Activated CD4-positive, alpha-beta T cell treated with anti-CD3 and anti-CD28 coated beads, Interleukin-2, amount 50 U/mL, for 16 hours (primary cell): ENCODE data around the gene RMND1.
"Not testable (repeated sequence)": the region's sequence is repeated elsewhere in the genome, so short reads cannot be mapped to it uniquely, and the experiment has no call there.

Source experiments
- DNase-seq: peaks from one replicate; pipeline ENCODE4 v3.0.0-alpha.2; 2020

RMND1 gene

GRCh38 chr6:151451417-151451949 is 443 bp downstream of the RMND1 start:
- DNase-seq = no peak

- not testable (repeated sequence) for DNase-seq
Measured at GRCh38 chr6:151450928-151451327, 998 bp downstream of the RMND1 start.

- no peak for DNase-seq
Measured at GRCh38 chr6:151448623-151449022, 3.3 kb downstream of the RMND1 start.

- no peak for DNase-seq
Measured at GRCh38 chr6:151447237-151447636, 4.7 kb downstream of the RMND1 start.

GRCh38 chr6:151445482-151445881 is 6.4 kb downstream of the RMND1 start:
- no peak for DNase-seq

- no peak for DNase-seq
Measured at GRCh38 chr6:151443911-151444621, 7.9 kb downstream of the RMND1 start.

GRCh38 chr6:151443454-151443853 is 8.5 kb downstream of the RMND1 start:
- no peak for DNase-seq

- DNase-seq = no peak
Measured at GRCh38 chr6:151442371-151442770, 9.6 kb downstream of the RMND1 start.

GRCh38 chr6:151441390-151442166 is 10.3 kb downstream of the RMND1 start:
- DNase-seq = no peak

GRCh38 chr6:151440930-151441329 is 11.0 kb downstream of the RMND1 start:
- no peak for DNase-seq

GRCh38 chr6:151440498-151440897 is 11.4 kb downstream of the RMND1 start:
- DNase-seq = no peak

- no peak for DNase-seq
Measured at GRCh38 chr6:151437401-151437800, 14.5 kb downstream of the RMND1 start.

- DNase-seq = no peak
Measured at GRCh38 chr6:151436802-151437201, 15.1 kb downstream of the RMND1 start.

GRCh38 chr6:151436300-151436699 is 15.6 kb downstream of the RMND1 start:
- DNase-seq = no peak

- DNase-seq = no peak
Measured at GRCh38 chr6:151434369-151434768, 17.6 kb downstream of the RMND1 start.

GRCh38 chr6:151432651-151433050 is 19.3 kb downstream of the RMND1 start:
- DNase-seq = no peak

- no peak for DNase-seq
Measured at GRCh38 chr6:151431337-151431736, 20.6 kb downstream of the RMND1 start.

GRCh38 chr6:151430886-151431285 is 21.0 kb downstream of the RMND1 start:
- DNase-seq = no peak

GRCh38 chr6:151428093-151428735 is 23.7 kb downstream of the RMND1 start:
- DNase-seq = no peak

- DNase-seq = no peak
Measured at GRCh38 chr6:151425561-151425960, 26.4 kb downstream of the RMND1 start.

GRCh38 chr6:151422981-151423380 is 28.9 kb downstream of the RMND1 start:
- no peak for DNase-seq

- no peak for DNase-seq
Measured at GRCh38 chr6:151417477-151417876, 34.4 kb downstream of the RMND1 start.

GRCh38 chr6:151414641-151415260 is 37.2 kb downstream of the RMND1 start:
- no peak for DNase-seq
